ENCODE measurements around the gene SPRYD3.

DNA sequence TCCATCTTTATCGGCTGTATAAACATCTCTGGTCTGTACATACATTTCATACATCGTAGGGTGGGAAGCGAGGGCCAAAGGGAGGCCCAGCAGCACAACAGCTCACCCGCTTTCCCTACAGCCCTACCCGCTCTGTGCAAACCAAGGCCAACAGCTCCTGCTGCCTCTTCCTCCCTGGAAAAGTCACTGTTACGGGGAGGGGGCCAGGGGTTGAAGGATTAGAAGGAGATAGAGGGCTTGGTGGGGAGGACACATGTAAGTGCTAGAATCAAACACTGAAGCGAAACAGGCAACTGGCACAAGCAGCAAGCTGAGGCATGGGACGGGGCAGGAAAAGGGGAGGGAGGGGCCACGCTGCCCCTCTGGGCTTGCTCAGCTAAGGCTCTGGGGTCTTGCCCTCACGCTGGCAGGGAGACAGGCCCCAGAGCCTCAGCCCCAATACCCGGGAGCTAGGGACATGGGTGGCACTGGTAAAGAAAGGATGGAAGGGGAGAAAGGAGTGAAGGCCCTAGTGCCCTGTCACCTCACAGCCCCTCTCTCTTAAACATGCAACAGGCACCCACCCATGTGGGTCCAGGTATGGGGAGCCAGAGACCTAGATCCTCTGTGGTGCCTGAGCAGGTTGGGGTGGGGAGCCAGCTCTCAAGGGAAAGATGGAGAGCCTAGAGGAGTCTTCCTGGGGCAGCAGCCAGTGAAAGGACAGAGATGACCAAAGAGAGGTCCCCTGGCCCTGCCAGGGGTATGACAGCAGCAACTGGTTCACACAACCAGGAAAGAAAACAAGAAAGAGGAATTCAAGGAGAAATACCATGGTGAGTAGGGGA, 14.4 kb downstream of the SPRYD3 start:
- TF ChIP-seq, protein P1, sequence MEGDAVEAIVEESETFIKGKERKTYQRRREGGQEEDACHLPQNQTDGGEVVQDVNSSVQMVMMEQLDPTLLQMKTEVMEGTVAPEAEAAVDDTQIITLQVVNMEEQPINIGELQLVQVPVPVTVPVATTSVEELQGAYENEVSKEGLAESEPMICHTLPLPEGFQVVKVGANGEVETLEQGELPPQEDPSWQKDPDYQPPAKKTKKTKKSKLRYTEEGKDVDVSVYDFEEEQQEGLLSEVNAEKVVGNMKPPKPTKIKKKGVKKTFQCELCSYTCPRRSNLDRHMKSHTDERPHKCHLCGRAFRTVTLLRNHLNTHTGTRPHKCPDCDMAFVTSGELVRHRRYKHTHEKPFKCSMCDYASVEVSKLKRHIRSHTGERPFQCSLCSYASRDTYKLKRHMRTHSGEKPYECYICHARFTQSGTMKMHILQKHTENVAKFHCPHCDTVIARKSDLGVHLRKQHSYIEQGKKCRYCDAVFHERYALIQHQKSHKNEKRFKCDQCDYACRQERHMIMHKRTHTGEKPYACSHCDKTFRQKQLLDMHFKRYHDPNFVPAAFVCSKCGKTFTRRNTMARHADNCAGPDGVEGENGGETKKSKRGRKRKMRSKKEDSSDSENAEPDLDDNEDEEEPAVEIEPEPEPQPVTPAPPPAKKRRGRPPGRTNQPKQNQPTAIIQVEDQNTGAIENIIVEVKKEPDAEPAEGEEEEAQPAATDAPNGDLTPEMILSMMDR (IDR thresholded peaks at IDR 0.05) = no peak
- TF ChIP-seq POLR2A (IDR thresholded peaks at IDR 0.05) = peak in 1 of 2 donors; percentile 10

All from heart left ventricle (tissue), 13 donors.